ENCODE data around the gene ROBO1.

Gene ROBO1

DNA sequence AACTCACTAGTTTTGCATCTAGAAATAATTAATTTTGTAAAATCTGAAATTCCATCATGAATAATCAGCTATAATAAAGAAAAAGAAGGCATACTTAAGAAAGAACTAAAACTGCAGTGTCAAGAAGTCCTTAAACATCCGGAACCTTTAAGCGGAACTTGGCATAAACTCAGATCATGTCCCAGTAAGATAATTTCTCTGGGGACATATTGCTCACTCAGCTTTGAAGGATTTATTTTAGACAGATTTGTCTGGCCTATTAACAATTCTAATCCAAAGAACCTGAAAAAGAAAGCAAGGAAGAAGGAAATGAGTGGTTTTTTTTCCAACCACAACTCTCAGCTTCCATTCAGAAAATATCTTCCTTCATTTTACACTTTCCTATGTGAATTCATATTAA is 850.3 kb downstream of the ROBO1 start:
- Histone ChIP-seq H3K4me1 (ENCODE audit: control insufficient read depth in 1 of 2, insufficient read depth in 1 of 2, low read depth in 1 of 2, low read length in 1 of 2) (no peaks in the 10 kb centered on the region), H3K36me3 (no peaks in the 10 kb centered on the region), H3K4me3 (ENCODE audit: low read depth in 1 of 2, low read length in 1 of 2) (no peak overlapping the region), H3K27me3 (no peaks in the 10 kb centered on the region), H3K27ac (no peak overlapping the region), H3K9me3 (no peaks in the 10 kb centered on the region)
- TF ChIP-seq, protein P1, sequence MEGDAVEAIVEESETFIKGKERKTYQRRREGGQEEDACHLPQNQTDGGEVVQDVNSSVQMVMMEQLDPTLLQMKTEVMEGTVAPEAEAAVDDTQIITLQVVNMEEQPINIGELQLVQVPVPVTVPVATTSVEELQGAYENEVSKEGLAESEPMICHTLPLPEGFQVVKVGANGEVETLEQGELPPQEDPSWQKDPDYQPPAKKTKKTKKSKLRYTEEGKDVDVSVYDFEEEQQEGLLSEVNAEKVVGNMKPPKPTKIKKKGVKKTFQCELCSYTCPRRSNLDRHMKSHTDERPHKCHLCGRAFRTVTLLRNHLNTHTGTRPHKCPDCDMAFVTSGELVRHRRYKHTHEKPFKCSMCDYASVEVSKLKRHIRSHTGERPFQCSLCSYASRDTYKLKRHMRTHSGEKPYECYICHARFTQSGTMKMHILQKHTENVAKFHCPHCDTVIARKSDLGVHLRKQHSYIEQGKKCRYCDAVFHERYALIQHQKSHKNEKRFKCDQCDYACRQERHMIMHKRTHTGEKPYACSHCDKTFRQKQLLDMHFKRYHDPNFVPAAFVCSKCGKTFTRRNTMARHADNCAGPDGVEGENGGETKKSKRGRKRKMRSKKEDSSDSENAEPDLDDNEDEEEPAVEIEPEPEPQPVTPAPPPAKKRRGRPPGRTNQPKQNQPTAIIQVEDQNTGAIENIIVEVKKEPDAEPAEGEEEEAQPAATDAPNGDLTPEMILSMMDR (IDR thresholded peaks at IDR 0.05) = no peak

DNA sequence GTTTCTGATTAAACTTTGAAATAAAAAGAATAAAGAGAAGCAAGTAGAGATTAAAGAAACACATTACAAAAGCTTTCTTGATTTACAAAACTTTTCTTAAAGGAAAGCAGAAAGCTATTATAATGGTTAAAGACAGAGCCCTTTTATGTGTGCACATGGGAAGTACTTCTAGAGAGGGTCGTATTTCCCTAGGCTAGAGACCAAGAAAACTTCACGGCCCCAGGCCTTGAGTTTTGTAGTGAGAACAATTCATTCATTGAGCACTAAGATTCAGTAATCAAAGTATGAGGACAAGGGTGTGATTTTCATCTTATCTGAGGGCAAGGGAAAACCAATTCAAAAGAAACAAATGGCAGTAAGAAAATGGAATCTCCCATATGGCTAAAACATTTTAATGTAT is 854.1 kb downstream of the ROBO1 start:
- Histone ChIP-seq H3K27ac (no peak overlapping the region), H3K36me3 (no peaks in the 10 kb centered on the region), H3K27me3 (no peaks in the 10 kb centered on the region), H3K9me3 (no peaks in the 10 kb centered on the region), H3K4me3 (ENCODE audit: low read depth in 1 of 2, low read length in 1 of 2) (no peak overlapping the region), H3K4me1 (ENCODE audit: control insufficient read depth in 1 of 2, insufficient read depth in 1 of 2, low read depth in 1 of 2, low read length in 1 of 2) (no peaks in the 10 kb centered on the region)
- TF ChIP-seq, protein P1 (IDR thresholded peaks at IDR 0.05) = no peak

DNA sequence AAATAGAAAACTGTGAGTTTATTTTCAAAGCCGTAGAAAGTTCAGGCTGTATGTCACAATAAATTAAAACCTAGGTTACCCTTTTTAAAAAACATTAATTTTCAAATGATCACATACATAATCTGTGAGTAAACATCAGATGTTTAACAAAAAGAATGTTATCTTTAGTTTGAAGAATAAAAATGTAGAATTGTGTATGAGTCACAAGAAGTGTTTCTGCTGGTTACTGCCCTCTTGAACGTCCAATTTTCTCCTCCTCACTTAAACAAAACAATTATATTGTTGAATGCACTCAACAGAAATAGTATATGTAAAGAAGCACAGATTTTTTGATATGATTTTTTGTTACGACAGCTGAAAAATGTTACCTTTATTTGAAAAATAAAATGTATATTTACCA is 855.1 kb downstream of the ROBO1 start:
- H3K36me3 ChIP-seq = no peaks in the 10 kb centered on the region
- H3K9me3 ChIP-seq = no peaks in the 10 kb centered on the region
- no peaks in the 10 kb centered on the region for H3K4me1 ChIP-seq (ENCODE audit: control insufficient read depth in 1 of 2, insufficient read depth in 1 of 2, low read depth in 1 of 2, low read length in 1 of 2)
- TF ChIP-seq, protein P1 (IDR thresholded peaks at IDR 0.05) = no peak
- no peak overlapping the region for H3K27ac ChIP-seq
- no peaks in the 10 kb centered on the region for H3K27me3 ChIP-seq
- no peak overlapping the region for H3K4me3 ChIP-seq (ENCODE audit: low read depth in 1 of 2, low read length in 1 of 2)

DNA sequence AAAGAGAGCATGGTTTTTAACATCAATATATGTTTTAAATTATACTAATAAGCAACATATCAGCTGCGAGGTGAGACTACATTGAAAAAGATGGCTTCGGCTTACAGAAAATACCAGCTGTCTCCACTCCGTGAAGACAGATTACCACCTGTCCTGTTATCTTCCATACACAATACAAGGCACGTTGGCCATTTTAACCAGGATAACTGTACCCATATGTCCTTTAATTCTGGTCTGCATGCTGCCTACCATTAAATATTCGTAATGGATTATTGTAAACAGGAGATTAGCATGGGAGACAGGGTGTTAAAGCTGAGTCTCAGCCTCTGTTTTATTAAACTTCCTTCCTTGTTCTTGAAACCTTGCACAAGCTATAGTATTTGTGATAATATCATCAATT is 855.5 kb downstream of the ROBO1 start:
- H3K4me1 ChIP-seq (ENCODE audit: control insufficient read depth in 1 of 2, insufficient read depth in 1 of 2, low read depth in 1 of 2, low read length in 1 of 2) = no peaks in the 10 kb centered on the region
- H3K27me3 ChIP-seq = no peaks in the 10 kb centered on the region
- TF ChIP-seq, protein P1 (IDR thresholded peaks at IDR 0.05) = no peak
- no peaks in the 10 kb centered on the region for H3K36me3 ChIP-seq
- no peak overlapping the region for H3K4me3 ChIP-seq (ENCODE audit: low read depth in 1 of 2, low read length in 1 of 2)
- no peak overlapping the region for H3K27ac ChIP-seq
- H3K9me3 ChIP-seq = no peaks in the 10 kb centered on the region

DNA sequence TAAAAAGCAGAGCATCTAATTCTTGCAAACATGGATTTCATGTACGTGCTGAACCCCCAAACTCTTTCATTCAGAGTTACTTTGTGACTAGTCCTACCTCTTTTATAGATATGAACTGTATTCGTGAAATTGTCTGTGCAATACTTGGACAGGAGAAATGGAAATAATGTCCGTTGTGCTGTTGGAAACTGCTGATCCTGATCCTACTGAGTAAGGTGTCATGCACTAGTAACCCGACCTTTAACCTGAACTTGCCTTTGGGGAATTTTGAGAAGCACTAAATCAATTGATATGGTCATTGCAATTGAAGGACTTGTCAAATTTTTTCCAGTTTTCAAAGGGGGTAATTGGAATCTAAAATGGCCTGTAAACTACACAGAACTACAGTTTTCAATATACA is 856.4 kb downstream of the ROBO1 start:
- H3K4me3 ChIP-seq (ENCODE audit: low read depth in 1 of 2, low read length in 1 of 2) = no peak overlapping the region
- H3K4me1 ChIP-seq (ENCODE audit: control insufficient read depth in 1 of 2, insufficient read depth in 1 of 2, low read depth in 1 of 2, low read length in 1 of 2) = no peaks in the 10 kb centered on the region
- TF ChIP-seq, protein P1 (IDR thresholded peaks at IDR 0.05) = no peak
- no peaks in the 10 kb centered on the region for H3K36me3 ChIP-seq
- no peaks in the 10 kb centered on the region for H3K27me3 ChIP-seq
- H3K9me3 ChIP-seq = no peaks in the 10 kb centered on the region
- H3K27ac ChIP-seq = no peak overlapping the region

DNA sequence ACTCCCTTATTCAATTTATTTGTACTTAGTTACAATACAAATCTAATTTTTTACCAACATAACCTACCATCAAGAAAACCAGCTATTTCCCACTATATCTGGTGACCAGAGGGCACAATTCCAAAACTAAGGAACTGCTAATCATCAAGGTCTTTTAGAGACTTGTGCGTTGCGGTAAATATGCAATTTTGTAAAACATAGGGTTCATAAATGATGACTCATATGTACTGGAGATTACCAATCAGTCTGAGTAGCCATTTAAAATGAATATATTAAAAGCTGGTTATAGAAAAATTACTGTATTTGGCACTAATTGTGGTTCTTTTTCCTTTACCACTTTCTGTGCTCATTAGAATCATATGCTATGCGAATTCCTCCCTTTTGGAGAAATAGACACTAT is 859.6 kb downstream of the ROBO1 start:
- Histone ChIP-seq H3K9me3 (no peaks in the 10 kb centered on the region), H3K27me3 (no peaks in the 10 kb centered on the region), H3K36me3 (no peaks in the 10 kb centered on the region), H3K4me3 (ENCODE audit: low read depth in 1 of 2, low read length in 1 of 2) (no peak overlapping the region), H3K27ac (no peak overlapping the region), H3K4me1 (ENCODE audit: control insufficient read depth in 1 of 2, insufficient read depth in 1 of 2, low read depth in 1 of 2, low read length in 1 of 2) (no peaks in the 10 kb centered on the region)
- TF ChIP-seq, protein P1 (IDR thresholded peaks at IDR 0.05) = no peak
